GM23248 (cell line): ENCODE measurements around the gene TRPM1.

Experiments
- EZH2 ChIP-seq: fragments of 200-600 bp; sonication (generic); IDR thresholded peaks from 2 replicates; pipeline ENCODE4 v1.6.1; 2018; ENCODE audit warnings: antibody characterized with exemption, mild to moderate bottlenecking; ENCODE audit not compliant: insufficient read depth, poor library complexity, severe bottlenecking
- EZH2phosphoT487 ChIP-seq: fragments of 200-600 bp; sonication (generic); IDR thresholded peaks from 2 replicates; pipeline ENCODE4 v1.6.1; 2018; ENCODE audit warnings: antibody characterized with exemption, moderate library complexity, mild to moderate bottlenecking, low read depth; ENCODE audit not compliant: insufficient read depth

DNA sequence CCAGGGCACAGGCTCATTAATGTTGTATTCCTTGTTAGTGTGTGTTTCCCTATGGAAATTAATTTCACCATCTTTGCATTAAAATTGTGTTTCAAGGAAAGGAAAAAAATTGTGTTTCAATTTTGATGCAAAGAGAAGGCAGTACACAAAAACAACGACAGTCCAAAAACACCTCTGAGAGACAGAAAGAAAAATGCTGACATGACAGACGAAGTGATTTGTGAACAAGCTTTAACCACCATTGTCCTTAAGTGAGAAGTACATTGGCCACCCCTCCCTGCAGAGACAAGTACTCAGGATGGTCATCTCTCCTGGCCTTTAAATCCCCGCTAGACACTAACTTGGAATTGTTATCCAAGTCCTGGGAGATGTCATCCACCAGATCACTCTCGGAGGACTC, 59.9 kb downstream of the TRPM1 start:
- TF ChIP-seq EZH2 (no peak), EZH2phosphoT487 (no peak)
